OCI-LY3 (cell line): ENCODE data around the gene FTH1.

Source experiments
- H2AFZ ChIP-seq: fragments of 200-600, 300-600 bp; shearing (Covaris generic); 2 replicates; pipeline ENCODE4 v1.6.0; 2014; ENCODE audit warnings: antibody characterized with exemption, low read depth, low read length
- H3K27ac ChIP-seq: fragments of 200-600, 300-600 bp; sonication (generic); 2 replicates; pipeline ENCODE4 v1.5.1; 2014; ENCODE audit warnings: mild to moderate bottlenecking, low read length, moderate library complexity, mixed read lengths
- H3K27me3 ChIP-seq: fragments of 200-600, 300-600 bp; sonication (generic); 2 replicates; pipeline ENCODE4 v1.6.1; 2014; ENCODE audit warnings: low read depth, low read length, mixed read lengths
- H3K36me3 ChIP-seq: fragments of 200-600, 300-600 bp; sonication (generic); replicated peaks from 2 replicates; pipeline ENCODE3; 2014; ENCODE audit warnings: low read depth, low read length, mixed read lengths
- H3K4me1 ChIP-seq: fragments of 300-600, 200-600 bp; sonication (generic); 2 replicates; pipeline ENCODE4 v1.6.1; 2014; ENCODE audit warnings: low read length, mixed read lengths
- H3K4me2 ChIP-seq: fragments of 200-600, 300-600 bp; sonication (generic); 2 replicates; pipeline ENCODE4 v1.6.1; 2014; ENCODE audit warnings: low read length, mixed read lengths
- H3K4me3 ChIP-seq: fragments of 300-600, 200-600 bp; sonication (generic); 2 replicates; pipeline ENCODE4 v1.5.1; 2014; ENCODE audit warnings: antibody characterized with exemption, mild to moderate bottlenecking, low read length, moderate library complexity
- H3K79me2 ChIP-seq: fragments of 300-600, 200-600 bp; shearing (Covaris generic); 2 replicates; pipeline ENCODE4 v1.6.1; 2014; ENCODE audit warnings: mild to moderate bottlenecking, low read length, mixed read lengths
- H3K9ac ChIP-seq: fragments of 300-600, 200-600 bp; shearing (Covaris generic); 2 replicates; pipeline ENCODE4 v1.6.0; 2014; ENCODE audit warnings: mild to moderate bottlenecking, low read length, moderate library complexity
- H3K9me3 ChIP-seq: fragments of 200-600, 300-600 bp; shearing (Covaris generic); 2 replicates; pipeline ENCODE4 v1.6.1; 2014; ENCODE audit warnings: low read length, mixed read lengths; ENCODE audit not compliant: insufficient read depth
- H4K20me1 ChIP-seq: fragments of 200-600, 300-600 bp; sonication (generic); 2 replicates; pipeline ENCODE4 v1.6.1; 2016; ENCODE audit warnings: low read length, mixed read lengths; ENCODE audit not compliant: insufficient read depth
- EZH2phosphoT487 ChIP-seq: fragments of 200-600 bp; shearing (Covaris generic); IDR thresholded peaks from 2 replicates; pipeline ENCODE4 v1.6.1; 2018; ENCODE audit warnings: antibody characterized with exemption, mixed run types, low read depth
- TF ChIP-seq, protein P1 (sequence below): fragments of 200-600, 300-600 bp; sonication (generic); IDR thresholded peaks from 2 replicates; pipeline ENCODE4 v1.5.1; 2014; ENCODE audit warnings: antibody characterized with exemption, low read length, low read depth

The FTH1 gene

GRCh38 chr11:61985869-61986268 is 18.4 kb upstream of the FTH1 start:
- peaks cover 13% of the 10 kb centered on the region; the same call in 1 of the 2 replicates for H3K27me3 ChIP-seq
- no peak overlapping the region for H2AFZ ChIP-seq
- H3K4me1 ChIP-seq = no peaks in the 10 kb centered on the region
- no peak for TF ChIP-seq EZH2phosphoT487
- TF ChIP-seq, protein P1, sequence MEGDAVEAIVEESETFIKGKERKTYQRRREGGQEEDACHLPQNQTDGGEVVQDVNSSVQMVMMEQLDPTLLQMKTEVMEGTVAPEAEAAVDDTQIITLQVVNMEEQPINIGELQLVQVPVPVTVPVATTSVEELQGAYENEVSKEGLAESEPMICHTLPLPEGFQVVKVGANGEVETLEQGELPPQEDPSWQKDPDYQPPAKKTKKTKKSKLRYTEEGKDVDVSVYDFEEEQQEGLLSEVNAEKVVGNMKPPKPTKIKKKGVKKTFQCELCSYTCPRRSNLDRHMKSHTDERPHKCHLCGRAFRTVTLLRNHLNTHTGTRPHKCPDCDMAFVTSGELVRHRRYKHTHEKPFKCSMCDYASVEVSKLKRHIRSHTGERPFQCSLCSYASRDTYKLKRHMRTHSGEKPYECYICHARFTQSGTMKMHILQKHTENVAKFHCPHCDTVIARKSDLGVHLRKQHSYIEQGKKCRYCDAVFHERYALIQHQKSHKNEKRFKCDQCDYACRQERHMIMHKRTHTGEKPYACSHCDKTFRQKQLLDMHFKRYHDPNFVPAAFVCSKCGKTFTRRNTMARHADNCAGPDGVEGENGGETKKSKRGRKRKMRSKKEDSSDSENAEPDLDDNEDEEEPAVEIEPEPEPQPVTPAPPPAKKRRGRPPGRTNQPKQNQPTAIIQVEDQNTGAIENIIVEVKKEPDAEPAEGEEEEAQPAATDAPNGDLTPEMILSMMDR = no peak
- H3K9me3 ChIP-seq = no peaks in the 10 kb centered on the region
- H3K9ac ChIP-seq = no peak overlapping the region
- H3K4me2 ChIP-seq = no peak overlapping the region
- H4K20me1 ChIP-seq = no peaks in the 10 kb centered on the region
- no peaks in the 10 kb centered on the region for H3K36me3 ChIP-seq
- no peak overlapping the region for H3K4me3 ChIP-seq
- H3K27ac ChIP-seq = no peak overlapping the region
- no peaks in the 10 kb centered on the region for H3K79me2 ChIP-seq

GRCh38 chr11:61983419-61983818 is 16.0 kb upstream of the FTH1 start:
- no peak overlapping the region for H3K4me2 ChIP-seq
- H3K9ac ChIP-seq = no peak overlapping the region
- no peaks in the 10 kb centered on the region for H3K36me3 ChIP-seq
- H4K20me1 ChIP-seq = no peaks in the 10 kb centered on the region
- H2AFZ ChIP-seq = no peak overlapping the region
- H3K27ac ChIP-seq = no peak overlapping the region
- no peaks in the 10 kb centered on the region for H3K9me3 ChIP-seq
- H3K79me2 ChIP-seq = no peaks in the 10 kb centered on the region
- peaks cover 10% of the 10 kb centered on the region; the same call in 1 of the 2 replicates for H3K27me3 ChIP-seq
- H3K4me1 ChIP-seq = no peaks in the 10 kb centered on the region
- TF ChIP-seq EZH2phosphoT487 = no peak
- TF ChIP-seq, protein P1 = no peak
- no peak overlapping the region for H3K4me3 ChIP-seq

DNA sequence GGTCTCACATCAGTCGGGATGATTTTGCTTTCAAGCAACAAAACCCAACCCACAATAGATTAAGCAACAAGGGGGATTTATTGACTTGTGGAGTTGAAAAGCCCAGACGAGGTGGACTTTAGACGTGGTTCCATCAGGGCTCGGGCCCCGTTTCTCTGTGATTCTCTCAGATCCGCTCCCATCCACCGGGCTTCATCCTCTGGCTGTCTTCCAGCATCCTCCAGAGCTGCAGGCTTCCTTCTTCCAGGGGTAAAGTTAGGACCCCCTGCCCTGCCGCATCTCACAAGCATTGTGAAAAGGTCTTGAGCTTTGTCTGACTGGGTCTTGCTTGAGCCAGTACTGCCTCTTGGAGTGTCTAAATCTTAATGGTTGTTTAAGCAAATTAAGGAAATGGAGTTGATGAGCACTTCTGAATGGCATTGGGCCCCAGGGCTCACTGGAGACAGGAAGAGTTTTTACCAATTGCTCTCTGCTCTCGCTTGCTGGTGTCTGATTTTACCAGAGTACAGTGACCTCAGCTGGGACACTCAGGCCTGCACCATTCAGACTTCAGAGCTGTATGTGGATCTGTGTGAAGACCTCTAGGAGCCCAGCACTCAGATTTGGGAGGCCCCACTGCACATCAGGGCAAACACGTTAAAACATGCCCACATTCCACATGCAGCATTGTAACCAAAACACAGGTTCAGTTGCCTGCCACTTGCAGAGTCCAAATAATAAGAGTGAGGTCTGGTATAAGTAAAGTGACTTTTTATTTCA is 13.5 kb upstream of the FTH1 start:
- Histone ChIP-seq H3K36me3 (no peaks in the 10 kb centered on the region), H3K4me1 (no peaks in the 10 kb centered on the region), H2AFZ (no peak overlapping the region), H3K27me3 (0 out of 2 replicates have a peak, but pooled peaks cover 2% of the 10 kb centered on the region), H3K79me2 (no peaks in the 10 kb centered on the region), H3K27ac (no peak overlapping the region), H3K9me3 (no peaks in the 10 kb centered on the region), H4K20me1 (no peaks in the 10 kb centered on the region), H3K4me2 (no peak overlapping the region), H3K9ac (no peak overlapping the region), H3K4me3 (no peak overlapping the region)
- no peak for TF ChIP-seq EZH2phosphoT487
- TF ChIP-seq, protein P1 = no peak

DNA sequence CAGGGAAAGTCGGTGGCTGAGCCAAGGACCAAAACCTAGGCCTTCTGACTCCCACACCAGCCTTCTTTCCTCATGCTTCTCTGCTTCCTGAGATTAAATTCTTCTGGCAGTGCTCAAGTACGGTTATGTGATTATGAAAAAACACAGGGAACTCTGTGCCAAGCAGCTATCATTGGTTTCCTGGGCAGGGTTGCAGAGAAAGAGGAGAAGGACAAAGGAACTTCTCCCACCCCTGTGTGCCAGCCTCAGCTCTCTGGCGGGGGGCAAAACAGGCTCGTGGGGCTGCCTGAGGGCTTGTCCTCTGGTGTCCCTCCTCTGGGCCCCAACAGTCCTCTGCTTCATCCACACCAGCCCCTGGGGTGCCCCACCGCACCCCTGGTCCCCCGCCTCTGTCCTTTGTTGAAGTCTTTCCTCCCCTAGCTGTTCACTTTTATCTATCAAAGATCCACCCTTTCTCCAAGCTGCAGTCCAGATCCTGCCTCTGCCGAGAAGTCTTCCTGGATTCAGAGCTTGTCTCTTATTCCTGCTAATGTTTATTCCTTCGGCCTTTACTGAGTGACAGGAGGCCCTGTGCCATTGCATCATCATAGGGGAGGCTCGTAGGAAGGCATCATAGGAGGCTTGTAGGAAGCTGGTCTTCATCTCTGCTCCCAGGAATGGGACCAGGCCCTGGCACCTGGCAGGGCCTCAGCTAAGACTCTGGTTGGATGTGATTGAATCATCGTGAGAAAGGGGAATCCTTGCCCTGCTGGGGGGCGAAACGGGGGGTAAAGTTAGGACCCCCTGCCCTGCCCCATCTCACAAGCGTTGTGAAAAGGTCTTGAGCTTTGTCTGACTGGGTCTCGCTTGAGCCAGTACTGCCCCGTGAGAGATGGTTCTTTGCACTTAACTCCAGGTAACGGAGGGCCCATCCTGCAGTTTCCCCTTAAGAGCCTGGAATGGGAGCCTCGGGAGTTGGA is 11.5 kb upstream of the FTH1 start:
- no peak overlapping the region for H3K4me2 ChIP-seq
- H3K9ac ChIP-seq = no peak overlapping the region
- no peaks in the 10 kb centered on the region for H3K27me3 ChIP-seq

More for the DNA sequence above, 11.5 kb upstream of the FTH1 start:
- no peaks in the 10 kb centered on the region for H3K36me3 ChIP-seq
- H4K20me1 ChIP-seq = no peaks in the 10 kb centered on the region
- TF ChIP-seq, protein P1 = no peak
- no peak for TF ChIP-seq EZH2phosphoT487
- no peak overlapping the region for H2AFZ ChIP-seq
- H3K27ac ChIP-seq = no peak overlapping the region
- no peaks in the 10 kb centered on the region for H3K4me1 ChIP-seq
- no peaks in the 10 kb centered on the region for H3K79me2 ChIP-seq
- H3K9me3 ChIP-seq = no peaks in the 10 kb centered on the region
- no peak overlapping the region for H3K4me3 ChIP-seq
